Liver (tissue), 3 donors: ENCODE data around the gene DMD.

Experiments used
- CTCF ChIP-seq: fragments of 150-350 bp; IDR thresholded peaks from 2 replicates; pipeline ENCODE4 v1.5.1; 2017; ENCODE audit warnings: improper control_type of control experiment, low read depth, low read length; ENCODE audit not compliant: missing input control
- EGR1 ChIP-seq, 2 donors: IDR thresholded peaks; 2 replicates each; pipeline ENCODE4 v1.6.1; 2016 to 2018; ENCODE audit warnings: antibody characterized with exemption in 2 of 2, low read depth in 2 of 2
- GABPA ChIP-seq, 2 donors: IDR thresholded peaks in 1 of 2; conservative IDR thresholded peaks in 1 of 2; 2 replicates each; pipeline ENCODE4 v1.6.1; 2016; ENCODE audit warnings: antibody characterized with exemption in 2 of 2, mild to moderate bottlenecking in 1 of 2, moderate library complexity in 1 of 2
- REST ChIP-seq: IDR thresholded peaks from 2 replicates; pipeline ENCODE4 v1.6.1; 2016; ENCODE audit warnings: antibody characterized with exemption, mild to moderate bottlenecking
- donor health status: healthy.
- donor health status: healthy.

GRCh38 chrX:31934842-31935370 lies 1276.4 kb downstream of the DMD start:
- TF ChIP-seq CTCF (no peak), GABPA (IDR thresholded peaks at IDR 0.05 in 1 of 2, conservative IDR thresholded peaks at IDR 0.05 in 1 of 2) (no peak), REST (no peak), EGR1 (IDR thresholded peaks at IDR 0.05; ENCODE audit: low read depth in 2 of 2) (no peak)
